Measurements from ENCODE around the gene CD163.
"Not testable (repeated sequence)": the region's sequence is repeated elsewhere in the genome, so short reads cannot be mapped to it uniquely, and the experiment has no call there.

CD163 gene

GRCh38 chr12:7448099-7448498 is 55.5 kb downstream of the CD163 start:
- DNase-seq = no peak

GRCh38 chr12:7444537-7444936 is 59.0 kb downstream of the CD163 start:
- DNase-seq = no peak

- peak; percentile 17 for DNase-seq
Observed at GRCh38 chr12:7444076-7444475, 59.5 kb downstream of the CD163 start, which contains the start of gene CD163L1. Gene CD163L1 (minus strand): TSS chr12:7444153. CDS start chr12:7444127, 26 bp downstream.

- no peak for DNase-seq
Observed at GRCh38 chr12:7441216-7441615, 62.4 kb downstream of the CD163 start.

- no peak for DNase-seq
Observed at GRCh38 chr12:7439579-7440505, 63.7 kb downstream of the CD163 start.

GRCh38 chr12:7438291-7438995 is 65.1 kb downstream of the CD163 start:
- not testable (repeated sequence) for DNase-seq

GRCh38 chr12:7437494-7437893 is 66.1 kb downstream of the CD163 start:
- DNase-seq = not testable (repeated sequence)

- no peak for DNase-seq
Observed at GRCh38 chr12:7434670-7435069, 68.9 kb downstream of the CD163 start.

GRCh38 chr12:7433276-7433822 is 70.2 kb downstream of the CD163 start:
- no peak for DNase-seq

- DNase-seq = no peak
Observed at GRCh38 chr12:7431993-7432685, 71.4 kb downstream of the CD163 start.
